DND-41 (cell line): ENCODE results near the gene PDZD8.

ENCODE experiments used
- ATAC-seq: fragments of 200-7000 bp; cut with Tn5 transposase; 3 replicates; pipeline ENCODE4 v1.9.1; 2021; ENCODE audit warnings: low read depth; ENCODE audit not compliant: insufficient read depth
- DNase-seq: peaks from one replicate; pipeline ENCODE4 v3.0.0-alpha.2; 2020
- H2AFZ ChIP-seq: 2 replicates; pipeline ENCODE4 v1.6.0; 2012; ENCODE audit warnings: low read depth, low read length
- H3K27ac ChIP-seq: 2 replicates; pipeline ENCODE4 v1.5.1; 2012; ENCODE audit warnings: low read length, inconsistent platforms
- H3K27me3 ChIP-seq: fragments of 200-600 bp; sonication (generic); 2 replicates; pipeline ENCODE4 v1.6.0; 2012; ENCODE audit warnings: low read length, mild to moderate bottlenecking, inconsistent platforms; ENCODE audit not compliant: insufficient read depth, poor library complexity
- H3K36me3 ChIP-seq: 2 replicates; pipeline ENCODE4 v1.5.1; 2012; ENCODE audit warnings: low read length, inconsistent platforms; ENCODE audit not compliant: insufficient read depth
- H3K4me1 ChIP-seq: 2 replicates; pipeline ENCODE4 v1.5.1; 2012; ENCODE audit warnings: mild to moderate bottlenecking, low read length; ENCODE audit not compliant: insufficient read depth
- H3K4me2 ChIP-seq: 2 replicates; pipeline ENCODE4 v1.6.0; 2012; ENCODE audit warnings: mild to moderate bottlenecking, moderate library complexity, low read length, inconsistent platforms; ENCODE audit not compliant: insufficient read depth
- H3K4me3 ChIP-seq, 2 experiments: fragments of 200-600 bp in 1 of 2; shearing (Covaris generic) in 1 of 2; 2 replicates each; pipeline ENCODE4 v1.5.1; 2012 to 2016; ENCODE audit warnings: inconsistent platforms in 2 of 2, low read length in 2 of 2, mild to moderate bottlenecking in 2 of 2, low read depth in 1 of 2, moderate library complexity in 1 of 2
- H3K79me2 ChIP-seq: 2 replicates; pipeline ENCODE4 v1.6.0; 2012; ENCODE audit warnings: low read length, inconsistent platforms; ENCODE audit not compliant: insufficient read depth
- H3K9ac ChIP-seq: 2 replicates; pipeline ENCODE4 v1.6.0; 2012; ENCODE audit warnings: low read depth, mild to moderate bottlenecking, inconsistent platforms, low read length, moderate library complexity
- H3K9me3 ChIP-seq: 2 replicates; pipeline ENCODE4 v1.5.1; 2012; ENCODE audit warnings: low read length, moderate library complexity, mild to moderate bottlenecking, inconsistent platforms; ENCODE audit not compliant: insufficient read depth, severe bottlenecking
- H4K20me1 ChIP-seq: 2 replicates; pipeline ENCODE4 v1.6.0; 2012; ENCODE audit warnings: low read length; ENCODE audit not compliant: insufficient read depth
- EZH2 ChIP-seq: IDR thresholded peaks from 3 replicates; pipeline ENCODE4 v1.6.1; 2012; ENCODE audit warnings: borderline replicate concordance, low read depth, mild to moderate bottlenecking, moderate library complexity, low read length, inconsistent platforms; ENCODE audit not compliant: severe bottlenecking
- TF ChIP-seq, protein P1 (sequence below): IDR thresholded peaks from 2 replicates; pipeline ENCODE4 v1.5.1; 2012; ENCODE audit warnings: borderline replicate concordance, low read length, moderate library complexity, mild to moderate bottlenecking; ENCODE audit not compliant: poor library complexity, severe bottlenecking; ENCODE audit errors: extremely low read depth

PDZD8 gene

DNA sequence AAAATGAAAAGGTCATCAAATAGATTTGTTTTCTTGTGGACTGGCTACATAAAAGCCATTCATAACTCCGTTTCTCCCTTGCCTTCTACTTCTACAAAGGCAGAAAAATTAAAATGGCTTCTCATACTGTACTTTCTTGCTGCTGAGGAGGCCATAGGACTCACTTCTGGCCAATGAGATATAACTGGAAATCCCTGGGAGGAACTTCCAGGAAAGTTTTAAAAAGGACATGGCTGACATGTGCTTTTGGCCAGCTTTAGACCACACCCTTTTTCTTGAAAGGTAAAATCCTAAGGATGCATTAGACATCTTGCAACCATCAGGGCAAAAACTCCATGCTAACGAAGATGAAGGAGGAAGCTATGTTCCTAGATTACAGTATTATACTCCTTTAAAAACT, 58.5 kb downstream of the PDZD8 start:
- no peak overlapping the region for H3K27ac ChIP-seq
- DNase-seq = no peak
- no peak overlapping the region for H2AFZ ChIP-seq
- H3K9me3 ChIP-seq = no peaks in the 10 kb centered on the region
- peaks cover 13% of the 10 kb centered on the region for H3K79me2 ChIP-seq
- peaks cover 21% of the 10 kb centered on the region; the same call in 1 of the 2 replicates for H4K20me1 ChIP-seq
- TF ChIP-seq EZH2 = no peak
- TF ChIP-seq, protein P1, sequence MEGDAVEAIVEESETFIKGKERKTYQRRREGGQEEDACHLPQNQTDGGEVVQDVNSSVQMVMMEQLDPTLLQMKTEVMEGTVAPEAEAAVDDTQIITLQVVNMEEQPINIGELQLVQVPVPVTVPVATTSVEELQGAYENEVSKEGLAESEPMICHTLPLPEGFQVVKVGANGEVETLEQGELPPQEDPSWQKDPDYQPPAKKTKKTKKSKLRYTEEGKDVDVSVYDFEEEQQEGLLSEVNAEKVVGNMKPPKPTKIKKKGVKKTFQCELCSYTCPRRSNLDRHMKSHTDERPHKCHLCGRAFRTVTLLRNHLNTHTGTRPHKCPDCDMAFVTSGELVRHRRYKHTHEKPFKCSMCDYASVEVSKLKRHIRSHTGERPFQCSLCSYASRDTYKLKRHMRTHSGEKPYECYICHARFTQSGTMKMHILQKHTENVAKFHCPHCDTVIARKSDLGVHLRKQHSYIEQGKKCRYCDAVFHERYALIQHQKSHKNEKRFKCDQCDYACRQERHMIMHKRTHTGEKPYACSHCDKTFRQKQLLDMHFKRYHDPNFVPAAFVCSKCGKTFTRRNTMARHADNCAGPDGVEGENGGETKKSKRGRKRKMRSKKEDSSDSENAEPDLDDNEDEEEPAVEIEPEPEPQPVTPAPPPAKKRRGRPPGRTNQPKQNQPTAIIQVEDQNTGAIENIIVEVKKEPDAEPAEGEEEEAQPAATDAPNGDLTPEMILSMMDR = no peak
- no peaks in the 10 kb centered on the region for H3K4me1 ChIP-seq
- no peak overlapping the region for H3K9ac ChIP-seq
- no peak for ATAC-seq
- peaks cover 37% of the 10 kb centered on the region for H3K36me3 ChIP-seq
- no peaks in the 10 kb centered on the region for H3K27me3 ChIP-seq
- no peak overlapping the region for H3K4me3 ChIP-seq
- H3K4me2 ChIP-seq = no peak overlapping the region

DNA sequence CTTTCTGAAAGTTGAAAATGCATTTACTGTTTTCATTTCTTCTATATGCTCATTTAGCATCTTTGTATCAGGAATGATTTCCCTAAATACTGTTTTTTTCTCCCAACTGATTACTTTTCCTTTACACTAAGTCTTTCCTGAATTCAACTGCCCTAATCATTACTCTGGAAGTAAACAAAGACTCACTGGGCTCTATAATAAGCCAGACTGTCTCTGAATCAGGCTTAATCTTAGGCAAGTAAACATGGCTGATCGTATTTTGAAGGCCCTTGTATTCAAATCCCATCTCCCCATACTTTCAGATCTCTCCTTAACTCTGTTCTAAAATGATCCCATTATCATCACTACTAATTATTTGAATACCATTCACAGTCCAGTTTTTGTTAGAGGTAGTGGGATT, 61.6 kb downstream of the PDZD8 start:
- TF ChIP-seq EZH2 = no peak
- TF ChIP-seq, protein P1 = no peak
- ATAC-seq (no peak), DNase-seq (no peak)
- no peak overlapping the region for H3K9ac ChIP-seq
- no peak overlapping the region for H2AFZ ChIP-seq
- no peaks in the 10 kb centered on the region for H3K9me3 ChIP-seq
- no peak overlapping the region for H3K4me3 ChIP-seq
- H3K4me2 ChIP-seq = no peak overlapping the region
- peaks cover 10% of the 10 kb centered on the region; the same call in 1 of the 2 replicates for H4K20me1 ChIP-seq
- H3K36me3 ChIP-seq = peaks cover 48% of the 10 kb centered on the region
- no peaks in the 10 kb centered on the region; the same call in 1 of the 2 replicates for H3K79me2 ChIP-seq
- no peaks in the 10 kb centered on the region for H3K4me1 ChIP-seq
- H3K27ac ChIP-seq = no peak overlapping the region
- no peaks in the 10 kb centered on the region for H3K27me3 ChIP-seq

DNA sequence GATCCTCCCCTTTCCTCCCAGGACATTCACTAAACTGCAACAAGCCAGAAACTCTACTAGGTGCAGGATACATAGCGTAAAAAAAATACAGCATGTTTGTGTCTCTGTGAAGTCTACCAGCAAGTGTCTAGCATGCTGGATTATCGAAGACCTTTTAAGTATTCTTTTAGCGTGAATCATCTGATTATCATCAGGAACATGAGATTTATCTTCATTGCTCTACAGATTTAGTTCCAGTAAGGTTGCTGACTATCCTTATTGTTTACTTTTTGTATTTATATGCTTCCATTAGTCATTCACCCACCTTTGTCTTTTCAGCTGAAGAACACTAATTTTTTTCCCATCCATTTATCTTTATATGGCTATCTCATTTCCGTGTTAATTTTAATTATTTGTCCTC, 62.8 kb downstream of the PDZD8 start:
- no peak overlapping the region for H2AFZ ChIP-seq
- ATAC-seq (no peak), DNase-seq (no peak)
- H3K27me3 ChIP-seq = no peaks in the 10 kb centered on the region
- H3K4me3 ChIP-seq = no peak overlapping the region
- no peak for TF ChIP-seq EZH2
- TF ChIP-seq, protein P1 = no peak
- no peak overlapping the region for H3K4me2 ChIP-seq
- no peak overlapping the region for H3K9ac ChIP-seq
- H3K79me2 ChIP-seq = no peaks in the 10 kb centered on the region; the same call in 1 of the 2 replicates
- H3K4me1 ChIP-seq = no peaks in the 10 kb centered on the region
- peaks cover 7% of the 10 kb centered on the region; the same call in 1 of the 2 replicates for H4K20me1 ChIP-seq
- H3K27ac ChIP-seq = no peak overlapping the region
- H3K9me3 ChIP-seq = no peaks in the 10 kb centered on the region
- H3K36me3 ChIP-seq = peaks cover 51% of the 10 kb centered on the region

DNA sequence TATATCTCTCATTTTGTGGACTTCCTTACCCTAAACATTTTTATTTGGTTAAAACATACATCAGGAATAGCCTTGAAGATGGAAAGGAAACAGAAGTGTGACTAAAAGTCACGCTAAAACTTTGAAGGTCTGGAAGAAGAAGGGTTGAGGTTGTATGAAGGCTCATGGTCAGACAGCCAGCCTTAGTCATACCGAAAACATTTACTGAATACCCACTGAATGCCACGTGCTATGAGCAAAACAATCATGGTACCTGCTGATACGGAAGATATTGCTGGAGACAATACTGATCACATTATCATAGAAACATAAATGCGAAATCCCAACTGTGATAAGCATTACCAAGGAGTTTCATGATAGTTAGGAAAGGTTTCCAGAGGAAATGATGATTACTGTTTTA, 64.0 kb downstream of the PDZD8 start:
- no peak overlapping the region for H2AFZ ChIP-seq
- no peaks in the 10 kb centered on the region for H3K9me3 ChIP-seq
- no peak overlapping the region for H3K27ac ChIP-seq
- DNase-seq = no peak
- no peaks in the 10 kb centered on the region for H3K27me3 ChIP-seq
- TF ChIP-seq, protein P1 = no peak
- no peak for TF ChIP-seq EZH2
- peaks cover 7% of the 10 kb centered on the region; the same call in 1 of the 2 replicates for H4K20me1 ChIP-seq
- H3K9ac ChIP-seq = no peak overlapping the region
- no peak overlapping the region for H3K4me2 ChIP-seq
- H3K36me3 ChIP-seq = peaks cover 44% of the 10 kb centered on the region
- H3K4me3 ChIP-seq = no peak overlapping the region
- ATAC-seq = no peak
- no peaks in the 10 kb centered on the region; the same call in 1 of the 2 replicates for H3K79me2 ChIP-seq
- H3K4me1 ChIP-seq = no peaks in the 10 kb centered on the region
